A549 (cell line): ENCODE results near the gene NXN. TPM values are rescaled to one million over a fixed set of nuclear protein-coding genes. Genes with fewer than 3 reads are reported as not detected.
A peak's percentile ranks its signal among the peaks of the same experiment; 100 is the strongest.

Experiments used
- ATAC-seq, 2 experiments: fragments of 200-7000 bp in 1 of 2; fragments of >200 bp in 1 of 2; cut with Nextera tagmentation in 1 of 2; cut with Tn5 transposase in 1 of 2; 3 replicates each; pipeline versions ENCODE4 v1.8.0 to v1.9.1; 2018 to 2020; ENCODE audit warnings: mild to moderate bottlenecking in 1 of 2, moderate library complexity in 1 of 2
- CTCF ChIA-PET: fragments of 300-600 bp; sonication (Branson Sonifier 250); formaldehyde crosslinking; extraction: SDS; loops from one replicate; lab custom pipeline; 2021; ENCODE audit warnings: antibody characterized with exemption, inconsistent platforms; lab: Yijun Ruan, JAX
- POLR2A ChIA-PET: fragments of 350-600 bp; formaldehyde crosslinking; extraction: SDS; loops from one replicate; lab custom pipeline; 2021; ENCODE audit warnings: antibody characterized with exemption, inconsistent platforms; lab: Yijun Ruan, JAX
- DNase-seq, 2 experiments: peaks; one replicate each; pipeline versions ENCODE4 v3.0.0 to v3.0.0-alpha.2; 2011 to 2016; ENCODE audit warnings: low read depth in 1 of 2, low spot score in 1 of 2
- FAIRE-seq: peaks from 2 replicates; lab custom pipeline; 2011; peaks lifted over from hg19 to GRCh38; lab: Jason Lieb, UNC
- H3K27ac ChIP-seq, 2 experiments: fragments of >200 bp; sonication (Bioruptor Twin); formaldehyde crosslinking; 3 replicates each; pipeline ENCODE4 v1.5.1; 2016 to 2017
- H3K4me1 ChIP-seq: fragments of >200 bp; sonication (Bioruptor Twin); formaldehyde crosslinking; 3 replicates; pipeline ENCODE4 v1.6.1; 2016
- H3K4me2 ChIP-seq: fragments of >200 bp; sonication (Bioruptor Twin); formaldehyde crosslinking; 3 replicates; pipeline ENCODE4 v1.6.1; 2016
- H3K4me3 ChIP-seq: fragments of >200 bp; sonication (Bioruptor Twin); formaldehyde crosslinking; 3 replicates; pipeline ENCODE4 v1.5.1; 2016
- H3K9me3 ChIP-seq: fragments of >200 bp; sonication (Bioruptor Twin); formaldehyde crosslinking; 3 replicates; pipeline ENCODE4 v1.6.1; 2016
- CBX2 ChIP-seq: fragments of 200-600 bp; sonication (generic); IDR thresholded peaks from 2 replicates; pipeline ENCODE4 v1.6.1; 2016; ENCODE audit warnings: low read depth, mild to moderate bottlenecking, borderline replicate concordance
- CHD2 ChIP-seq: fragments of 150-350 bp; IDR thresholded peaks from 2 replicates; pipeline ENCODE4 v1.6.1; 2014; ENCODE audit warnings: low read length; ENCODE audit not compliant: partially characterized antibody
- CTCF ChIP-seq: fragments of >200 bp; sonication (Bioruptor Twin); formaldehyde crosslinking; IDR thresholded peaks from 3 replicates; pipeline ENCODE4 v1.5.1; 2016
- FOSB ChIP-seq: fragments of 250-450 bp; sonication (Bioruptor Pico); IDR thresholded peaks from 2 replicates; pipeline ENCODE4 v1.5.0; 2020; ENCODE audit warnings: mild to moderate bottlenecking, moderate library complexity
- FOSL2 ChIP-seq, 2 experiments: fragments of 450-650 bp in 1 of 2; fragments of >200 bp in 1 of 2; sonication (Bioruptor Twin) in 1 of 2; formaldehyde crosslinking; IDR thresholded peaks; 2 replicates each; pipeline versions ENCODE4 v1.5.0 to v1.6.1; 2016 to 2020; ENCODE audit warnings: mild to moderate bottlenecking in 1 of 2, moderate library complexity in 1 of 2
- GATA3 ChIP-seq: IDR thresholded peaks from 2 replicates; pipeline ENCODE4 v1.6.1; 2012; ENCODE audit warnings: borderline replicate concordance
- HEYL ChIP-seq: fragments of 250-450 bp; sonication (Bioruptor Pico); IDR thresholded peaks from 2 replicates; pipeline ENCODE4 v1.8.0; 2021; ENCODE audit warnings: mild to moderate bottlenecking, moderate library complexity
- MAFK ChIP-seq: fragments of 450-650 bp; IDR thresholded peaks from 2 replicates; pipeline ENCODE4 v1.6.1; 2014; ENCODE audit not compliant: partially characterized antibody
- MAX ChIP-seq: IDR thresholded peaks from 2 replicates; pipeline ENCODE4 v1.6.1; 2012
- MYC ChIP-seq: IDR thresholded peaks from 2 replicates; pipeline ENCODE4 v1.6.1; 2012; ENCODE audit warnings: mild to moderate bottlenecking, inconsistent platforms, low read length, improper control_type of control experiment, borderline replicate concordance
- REST ChIP-seq: fragments of 200-600 bp; sonication (generic); IDR thresholded peaks from 2 replicates; pipeline ENCODE4 v1.6.1; 2016; ENCODE audit warnings: antibody characterized with exemption, mild to moderate bottlenecking, moderate library complexity
- RFX5 ChIP-seq: fragments of 450-650 bp; IDR thresholded peaks from 2 replicates; pipeline ENCODE4 v1.7.1; 2014; ENCODE audit warnings: antibody characterized with exemption, mild to moderate bottlenecking, moderate library complexity
- RNF2 ChIP-seq: fragments of 200-600 bp; sonication (generic); IDR thresholded peaks from 2 replicates; pipeline ENCODE4 v1.6.1; 2016; ENCODE audit warnings: low read depth, mild to moderate bottlenecking, antibody characterized with exemption, moderate library complexity, borderline replicate concordance
- WGBS: methylation state at CpG from one replicate; pipeline ENCODE4 v1.1.6; 2017; ENCODE audit errors: missing lambda C conversion rate; 5-methylcytosine and 5-hydroxymethylcytosine counted together
- polyA plus RNA-seq, 4 experiments: library from polyadenylated mRNA; depleted of rRNA in 3 of 4; stranded (reverse); fragments of >200 nt; fragmentation: RNase III in 1 of 4; extraction: RNeasy Plus Mini Kit Qiagen cat#74134 plus additional on column Dnase treatment in 1 of 4; gene quantifications; 2 replicates in 3 of 4; 3 replicates in 1 of 4; pipeline ENCODE4 v1.2.3, GENCODE V29; 2011 to 2017

Gene NXN
- polyA plus RNA-seq, 2 of the 4 experiments (the other 2 are of a cell fraction) = 24.6 to 31.1 TPM

GRCh38 chr17:957856-958421 is 21.6 kb downstream of the NXN start:
- Histone ChIP-seq H3K4me2 (peak overlapping the region; percentile 23), H3K4me3 (no peak overlapping the region), H3K27ac (peak overlapping the region; percentile 32 to 90; a peak in 3 of 6 replicates), H3K4me1 (peaks cover 40% of the 10 kb centered on the region), H3K9me3 (0 out of 3 replicates have a peak, but pooled peaks cover 3% of the 10 kb centered on the region)
- ATAC-seq = peak; percentile 4 to 9; a peak in 3 of 6 replicates
- DNase-seq = peak; percentile 26 to 63
- TF ChIP-seq REST = no peak
- peak; percentile 30; the same call in 1 of the 2 replicates for TF ChIP-seq MAX
- peak; percentile 9 for TF ChIP-seq MAFK
- TF ChIP-seq HEYL (CRISPR knock-in tag) = no peak
- TF ChIP-seq FOSL2 (IDR thresholded peaks at IDR 0.05) = no peak
- peak; percentile 41 for TF ChIP-seq FOSL2 (CRISPR knock-in tag; IDR thresholded peaks at IDR 0.05)
- POLR2A ChIA-PET = interaction anchor here (0.6 kb wide), 1 partner anchor 1359 kb away, joined by 3 read pairs; no protein-coding TSS in a partner anchor
- CTCF ChIA-PET = interaction anchor here (1.0 to 4.1 kb wide), 8 partner anchors 11 to 66 kb away, joined by 3 to 30 read pairs (median 4); partner anchors contain the start of genes NXN and TIMM22
- FAIRE-seq = no peak
- WGBS = 67% methylated on average over 20 of the region's 20 CpGs

- peaks cover 42% of the 10 kb centered on the region for H3K4me1 ChIP-seq
- no peak for TF ChIP-seq RNF2
- no peak for TF ChIP-seq CHD2
- peak; percentile 22; the same call in 1 of the 2 replicates for TF ChIP-seq GATA3
- TF ChIP-seq CTCF = no peak
- TF ChIP-seq FOSB (CRISPR knock-in tag) = no peak
- no peak for TF ChIP-seq MYC
- no peak for TF ChIP-seq FOSL2 (IDR thresholded peaks at IDR 0.05)
- peak; percentile 33 for TF ChIP-seq FOSL2 (CRISPR knock-in tag; IDR thresholded peaks at IDR 0.05)
- TF ChIP-seq CBX2 = no peak
- TF ChIP-seq RFX5 = no peak
- TF ChIP-seq MAX = no peak; the same call in 1 of the 2 replicates
- ChIA-PET CTCF (interaction anchor here (0.8 to 4.1 kb wide), 9 partner anchors 14 to 72 kb away, joined by 3 to 30 read pairs (median 3); partner anchors contain the start of gene NXN), POLR2A (no interaction called here)
- ATAC-seq (peak; percentile 19 to 54; a peak in 4 of 6 replicates), DNase-seq (peak; percentile 69 to 70), FAIRE-seq (no peak)
- H3K4me3 ChIP-seq = no peak overlapping the region
- 0 out of 3 replicates have a peak, but pooled peaks cover 3% of the 10 kb centered on the region for H3K9me3 ChIP-seq
- H3K27ac ChIP-seq = peak overlapping the region in 1 of 2 experiments; percentile 90; a peak in 3 of 6 replicates
- H3K4me2 ChIP-seq = no peak overlapping the region
- 54% methylated on average over 8 of the region's 8 CpGs for whole genome bisulfite sequencing
Measured at GRCh38 chr17:956905-957304, 22.7 kb downstream of the NXN start.
